Stimulated activated naive CD4-positive, alpha-beta T cell (primary cell): ENCODE measurements around the gene FXYD6.

ENCODE experiments used
- DNase-seq, 6 experiments: peaks; one replicate each; lab custom pipeline; 2025; lab: John Stamatoyannopoulos, UW

The FXYD6 gene

GRCh38 chr11:117910525-117910924 lies 34.1 kb upstream of the FXYD6 start:
- DNase-seq: no peak

- DNase-seq: no peak
These were observed 33.3 kb upstream of the FXYD6 start for GRCh38 chr11:117909611-117910382.

DNA sequence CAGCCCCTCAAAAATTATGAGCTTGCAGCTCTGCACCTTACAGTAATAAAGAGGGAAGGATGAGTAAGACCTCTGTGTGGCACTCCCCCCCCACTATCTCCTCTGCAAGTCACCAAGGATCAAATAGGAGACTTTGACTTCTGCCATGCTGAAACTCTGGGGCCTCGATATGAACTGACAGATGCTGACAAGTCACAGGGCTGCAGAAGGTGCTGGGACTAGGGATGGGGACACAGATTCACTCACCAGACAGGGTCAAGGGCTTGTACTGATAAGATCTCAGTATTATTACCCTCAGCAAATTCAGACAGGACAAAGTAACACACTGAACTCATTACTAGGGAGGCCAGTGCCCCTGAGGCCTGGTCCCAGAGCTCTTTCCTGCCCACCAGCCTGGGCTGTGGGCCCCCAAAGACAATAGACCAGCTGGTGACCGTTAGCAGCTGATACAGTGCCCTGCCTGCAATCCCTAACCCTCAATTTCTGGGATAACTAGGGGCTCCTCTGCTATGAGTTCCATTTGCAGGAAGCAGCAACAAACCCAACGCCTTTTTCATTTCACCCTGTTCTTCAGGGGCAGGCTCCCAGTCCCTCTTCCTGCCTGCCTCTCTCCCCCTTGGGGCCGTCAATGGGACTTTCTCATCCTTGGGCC lies 32.6 kb upstream of the FXYD6 start:
- DNase-seq: no peak

GRCh38 chr11:117908109-117908895 lies 31.8 kb upstream of the FXYD6 start:
- no peak for DNase-seq

GRCh38 chr11:117907276-117908108 lies 31.0 kb upstream of the FXYD6 start:
- peak in 2 of 6 experiments; percentile 7 to 9 for DNase-seq

GRCh38 chr11:117906710-117907109 lies 30.3 kb upstream of the FXYD6 start:
- DNase-seq: no peak

- no peak for DNase-seq
These were observed 29.7 kb upstream of the FXYD6 start for GRCh38 chr11:117906126-117906525.

GRCh38 chr11:117905524-117905923 lies 29.1 kb upstream of the FXYD6 start:
- no peak for DNase-seq

DNA sequence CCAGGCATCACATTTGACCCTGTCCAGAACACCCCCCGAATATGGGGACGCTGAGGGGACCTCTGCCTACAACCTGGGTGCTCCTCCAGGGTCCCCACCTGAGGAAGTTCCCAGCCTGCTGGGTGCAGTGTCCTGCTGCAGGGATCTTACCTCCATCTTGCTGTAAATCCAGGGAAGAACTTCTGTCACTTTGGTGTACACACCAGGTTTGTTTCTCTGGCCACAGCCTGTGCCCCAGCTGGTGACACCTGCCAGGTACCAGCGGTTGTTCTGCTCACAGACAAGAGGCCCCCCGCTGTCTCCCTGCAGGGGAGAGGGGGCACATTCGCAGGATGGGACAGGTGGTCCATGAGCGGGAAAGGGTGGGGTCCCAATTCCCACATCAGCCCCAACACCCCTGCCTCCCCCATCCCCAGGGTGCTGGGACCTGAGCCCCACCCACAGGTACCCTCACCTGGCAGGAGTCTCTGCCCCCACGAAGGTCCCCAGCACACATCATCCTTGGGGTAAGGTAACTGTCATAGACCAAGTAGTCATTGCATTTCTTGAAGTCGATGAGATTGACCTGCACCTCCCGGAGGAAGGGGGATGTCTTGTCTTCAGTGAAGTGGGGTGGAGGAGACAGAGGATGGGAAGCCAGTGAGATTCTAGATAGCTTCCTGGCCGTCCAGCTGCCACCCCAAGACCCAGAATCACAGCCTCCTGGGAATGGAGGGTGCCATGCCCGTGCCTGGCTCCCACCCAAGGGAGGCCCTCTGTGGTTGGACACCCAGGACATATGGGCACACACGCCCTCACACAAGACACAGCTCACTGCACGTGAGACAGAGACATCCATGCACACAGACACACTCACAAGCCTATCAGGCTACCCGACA lies 27.3 kb upstream of the FXYD6 start:
- DNase-seq: no peak

GRCh38 chr11:117902001-117902845 lies 25.8 kb upstream of the FXYD6 start:
- no peak for DNase-seq

DNA sequence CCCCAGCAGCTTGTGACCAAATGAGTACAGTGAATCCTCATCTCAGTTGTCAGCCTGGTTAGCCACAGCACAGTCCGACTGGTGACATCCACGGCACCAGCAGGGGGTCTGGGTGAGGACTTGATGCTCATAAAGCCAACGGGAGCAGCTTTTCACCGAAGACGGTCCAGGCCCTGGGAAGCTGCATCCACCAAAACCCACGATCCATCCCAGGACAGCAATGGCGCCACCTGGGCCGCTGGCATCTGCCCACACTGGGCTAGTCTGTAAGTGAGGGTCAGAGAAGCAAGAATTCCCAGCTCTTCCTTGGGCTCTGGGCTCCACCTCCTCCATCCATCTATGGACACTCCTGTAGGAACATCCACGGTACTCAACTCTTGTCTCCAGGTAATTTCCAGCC lies 25.1 kb upstream of the FXYD6 start:
- DNase-seq: no peak

GRCh38 chr11:117900720-117901440 lies 24.4 kb upstream of the FXYD6 start:
- DNase-seq: no peak

GRCh38 chr11:117900121-117900648 lies 23.7 kb upstream of the FXYD6 start:
- no peak for DNase-seq

GRCh38 chr11:117898059-117898458 lies 21.6 kb upstream of the FXYD6 start:
- DNase-seq: no peak

- DNase-seq: no peak
These were observed 16.2 kb upstream of the FXYD6 start for GRCh38 chr11:117892651-117893050.

GRCh38 chr11:117891362-117891761 lies 14.9 kb upstream of the FXYD6 start:
- DNase-seq: no peak

DNA sequence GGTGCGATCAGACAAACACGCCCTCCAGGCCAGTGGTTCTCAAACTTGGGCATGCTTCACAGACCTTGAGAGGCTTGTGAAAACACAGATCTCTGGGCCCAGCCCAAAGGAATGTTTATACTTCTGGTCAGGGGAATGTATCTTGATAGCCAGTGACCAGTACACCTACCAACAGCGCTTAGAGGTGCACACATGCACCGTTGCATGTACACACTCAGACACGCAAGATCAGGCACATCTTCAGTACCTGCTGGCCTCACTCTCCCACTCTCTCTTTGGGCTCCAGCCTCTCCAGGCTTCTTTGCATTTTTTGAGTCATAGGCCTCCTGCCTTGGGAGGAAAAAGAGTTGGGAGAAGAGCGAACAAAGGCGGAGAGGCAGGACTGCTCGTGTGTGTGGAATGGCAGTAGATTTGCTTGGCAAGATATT lies 11.7 kb upstream of the FXYD6 start:
- DNase-seq: no peak

- no peak for DNase-seq
These were observed 11.1 kb upstream of the FXYD6 start for GRCh38 chr11:117887431-117888138.
